NCI-H82 treated with DMSO at 0.1 percent for 48 hours (cell line): Measurements from ENCODE around the gene RBMS3.
"Not testable (repeated sequence)": the region's sequence is repeated elsewhere in the genome, so short reads cannot be mapped to it uniquely, and the experiment has no call there.

Experiments used
- DNase-seq: peaks from one replicate; lab custom pipeline; 2025; ENCODE audit not compliant: unreplicated experiment; lab: John Stamatoyannopoulos, UW

RBMS3 gene

DNA sequence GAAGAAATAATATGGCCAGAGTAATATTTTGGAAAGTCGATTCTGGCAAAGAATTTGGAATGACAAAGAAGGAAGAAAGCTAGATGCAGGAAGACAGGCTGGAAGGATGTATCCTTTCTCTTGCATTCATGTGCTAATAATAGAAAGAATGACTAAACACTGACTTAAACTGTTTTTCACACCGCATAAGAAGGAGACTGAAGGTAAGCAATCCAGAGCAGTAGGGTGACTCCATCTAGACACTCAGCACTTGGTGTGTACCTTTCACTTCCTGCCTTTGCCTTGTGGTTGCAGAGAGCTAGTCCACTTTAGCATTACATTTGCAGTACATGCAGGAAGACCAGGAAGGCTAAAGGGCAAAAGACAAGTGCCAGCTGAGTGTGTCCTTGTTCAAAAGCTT lies 234.6 kb downstream of the RBMS3 start:
- no peak for DNase-seq

GRCh38 chr3:29516164-29516563 lies 235.3 kb downstream of the RBMS3 start:
- no peak for DNase-seq

- no peak for DNase-seq
Measured at GRCh38 chr3:29520764-29521163, 239.9 kb downstream of the RBMS3 start.

DNA sequence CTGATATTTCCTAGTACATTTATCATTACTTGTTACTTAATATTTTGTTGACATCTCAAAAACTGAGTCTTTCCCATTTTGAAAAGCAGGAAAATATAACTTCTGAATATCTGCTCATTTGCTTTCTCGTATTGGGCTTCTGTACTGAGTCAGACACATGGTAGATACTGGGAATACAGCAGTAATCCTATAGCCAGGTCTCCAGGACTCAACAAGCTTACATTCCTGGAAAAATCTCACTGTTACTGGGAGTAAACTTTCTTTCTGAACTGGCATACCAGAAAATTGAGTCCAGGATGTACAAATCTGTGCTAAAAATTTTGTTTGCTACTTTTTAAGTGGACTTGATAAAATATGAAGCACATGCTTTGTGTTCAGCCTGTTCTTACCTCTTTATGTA lies 240.4 kb downstream of the RBMS3 start:
- no peak for DNase-seq

DNA sequence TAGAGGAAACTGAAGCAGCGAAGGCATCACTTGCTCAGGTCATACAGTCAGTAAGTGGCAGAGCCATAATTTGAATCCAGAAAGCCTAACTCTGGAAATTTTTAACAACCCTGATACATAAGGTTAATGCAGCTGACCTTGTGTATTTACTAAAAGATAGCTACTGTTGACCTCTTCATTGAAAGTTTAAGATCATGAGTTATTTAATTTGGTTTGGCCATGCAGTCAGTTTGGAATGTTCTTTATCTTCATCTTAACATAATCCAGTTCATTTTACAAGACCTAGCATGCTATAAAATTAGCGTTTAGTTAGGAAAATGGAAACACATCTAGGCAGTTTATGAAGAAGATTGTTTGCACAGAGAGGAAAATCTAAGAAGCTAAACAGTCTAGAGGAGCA lies 240.9 kb downstream of the RBMS3 start:
- no peak for DNase-seq

- DNase-seq: not testable (repeated sequence)
Measured at GRCh38 chr3:29524433-29524832, 243.6 kb downstream of the RBMS3 start.

GRCh38 chr3:29525254-29525881 lies 244.5 kb downstream of the RBMS3 start:
- no peak for DNase-seq

DNA sequence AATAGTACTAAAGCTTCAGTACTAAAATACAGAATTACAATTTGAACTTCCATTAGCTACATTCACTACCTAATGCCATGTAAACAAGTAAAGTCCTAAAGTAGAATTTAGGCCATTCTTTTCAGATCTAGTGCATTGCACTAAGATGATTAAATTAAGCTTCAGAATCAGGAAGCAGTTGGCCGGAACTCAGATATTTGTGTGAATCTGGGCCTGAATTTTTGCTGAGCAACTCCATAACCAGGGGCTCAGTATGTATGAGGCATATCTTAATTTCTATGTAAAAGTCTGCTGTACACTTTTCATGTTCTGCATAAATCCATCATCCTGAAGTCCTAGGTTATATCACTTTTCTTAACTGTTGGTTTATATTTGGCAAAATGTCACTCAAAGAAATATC lies 246.4 kb downstream of the RBMS3 start:
- no peak for DNase-seq

DNA sequence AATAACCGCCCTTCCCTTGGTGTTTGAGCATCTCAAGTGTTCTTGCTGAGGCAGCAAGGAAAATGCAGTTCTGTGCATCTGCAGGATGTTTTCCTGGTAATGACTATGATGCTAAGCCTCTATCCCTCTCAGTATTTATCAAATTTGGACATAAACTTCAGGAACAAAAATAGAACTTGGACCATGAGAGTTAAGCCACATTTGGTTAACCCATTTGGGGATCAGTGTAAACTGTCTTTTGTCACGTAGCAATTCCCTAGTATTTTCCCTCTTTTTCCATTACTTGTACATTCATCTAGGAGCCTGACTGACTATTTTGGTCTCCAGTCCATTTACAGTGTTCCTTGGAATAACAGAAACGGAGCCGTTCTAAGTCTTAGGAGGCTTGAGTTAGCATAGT lies 250.8 kb downstream of the RBMS3 start:
- no peak for DNase-seq

DNA sequence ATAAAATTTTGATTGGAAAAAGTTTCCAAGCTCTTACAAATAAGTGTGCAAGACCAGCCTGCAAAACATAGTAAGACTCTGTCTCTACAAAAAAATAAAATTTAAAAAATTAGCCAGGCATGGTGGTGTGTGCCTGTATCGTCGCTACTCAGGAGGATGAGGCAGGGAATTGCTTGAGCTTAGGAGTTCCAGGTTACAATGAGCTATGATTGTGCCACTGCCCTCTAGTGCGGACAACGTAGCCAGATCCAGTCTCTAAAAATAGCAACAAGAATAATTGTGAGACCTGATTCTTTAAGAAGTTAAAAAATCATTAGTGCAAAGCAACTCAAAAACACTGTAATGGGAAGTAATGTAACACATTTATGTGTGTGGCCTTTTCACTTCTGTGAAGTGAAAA lies 251.6 kb downstream of the RBMS3 start:
- no peak for DNase-seq

DNA sequence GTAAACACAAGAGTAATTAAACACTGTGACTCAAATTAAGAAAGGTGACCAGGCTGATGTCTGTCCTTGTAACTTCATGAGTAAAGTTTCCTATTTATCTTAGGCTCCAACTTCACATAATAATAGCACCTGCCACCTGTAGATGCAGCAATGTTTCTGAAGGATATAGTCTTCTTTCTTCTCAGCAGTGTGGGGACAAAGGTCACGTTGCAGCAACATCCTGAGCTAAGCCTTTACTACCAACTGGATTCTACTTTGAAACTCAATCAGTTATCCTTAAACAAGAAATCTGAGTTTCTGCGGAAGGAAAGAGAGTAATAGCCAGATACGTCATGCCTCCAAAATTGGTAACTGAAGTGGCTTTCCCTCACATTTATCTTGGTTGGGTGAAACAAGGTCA lies 253.1 kb downstream of the RBMS3 start:
- no peak for DNase-seq

DNA sequence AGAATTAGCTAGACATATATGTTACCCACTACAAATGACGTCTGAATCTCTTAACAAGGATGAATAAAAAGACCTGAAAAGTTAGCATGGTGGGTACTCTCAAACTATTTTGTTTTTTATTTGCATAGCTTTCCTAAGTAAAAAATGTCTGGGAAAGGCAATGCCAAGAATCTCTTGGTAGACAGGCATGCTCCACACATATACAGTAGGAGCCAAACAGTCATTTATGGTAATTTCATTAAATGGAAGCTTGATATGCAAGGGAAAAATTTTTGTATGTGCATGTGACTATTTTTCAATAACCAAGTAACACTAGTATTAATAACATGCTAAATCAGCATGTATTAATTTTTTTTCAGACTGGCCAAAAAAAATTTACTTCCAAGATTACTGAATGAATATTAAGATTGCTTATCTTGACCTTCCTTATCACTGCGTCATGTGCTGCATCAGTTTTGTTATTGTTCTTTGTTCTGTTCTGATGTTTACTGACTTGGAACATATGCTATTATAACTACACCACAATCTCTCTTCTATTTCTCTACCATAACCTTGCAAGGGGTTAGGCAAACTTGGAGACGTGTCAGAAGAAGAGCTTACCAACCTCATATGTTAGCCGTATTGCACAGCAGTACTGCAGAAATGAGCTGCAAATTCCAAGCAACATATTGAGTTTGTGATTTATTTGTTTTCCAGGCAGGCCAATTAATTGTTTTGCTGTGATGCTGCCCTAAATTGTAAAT lies 255.3 kb downstream of the RBMS3 start:
- DNase-seq: no peak

- DNase-seq: no peak
Measured at GRCh38 chr3:29537889-29538609, 257.2 kb downstream of the RBMS3 start.

GRCh38 chr3:29538610-29538958 lies 257.7 kb downstream of the RBMS3 start:
- DNase-seq: no peak

GRCh38 chr3:29540544-29540943 lies 259.7 kb downstream of the RBMS3 start:
- no peak for DNase-seq

DNA sequence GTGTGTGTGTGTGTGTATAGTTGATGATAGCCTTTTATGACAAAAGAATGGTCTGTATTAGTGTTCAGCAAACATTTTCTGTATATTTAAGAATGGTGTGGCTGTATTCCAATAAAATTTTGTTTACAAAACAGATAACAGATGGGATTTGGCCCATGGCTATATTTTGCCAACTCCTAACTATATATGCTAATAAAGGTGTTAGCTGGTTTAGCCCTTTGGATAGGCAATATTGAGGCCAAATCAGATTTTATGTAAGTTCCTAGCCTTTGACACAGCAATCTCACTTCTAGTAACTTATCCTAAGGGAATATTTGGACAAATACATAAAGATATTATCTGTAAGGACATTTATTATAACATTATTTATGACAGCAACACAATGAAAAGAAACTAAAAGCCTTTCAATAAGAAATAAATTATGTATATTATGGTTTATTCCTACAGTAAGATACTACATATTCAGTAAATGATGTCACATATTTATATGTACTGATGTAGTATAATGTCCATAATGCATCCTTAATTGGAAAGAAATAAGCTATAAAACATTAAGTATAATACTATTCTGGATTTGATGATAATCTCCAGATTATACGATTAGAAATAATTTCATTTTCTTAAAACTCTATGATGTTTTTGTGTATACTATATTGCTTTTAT lies 264.0 kb downstream of the RBMS3 start:
- no peak for DNase-seq

DNA sequence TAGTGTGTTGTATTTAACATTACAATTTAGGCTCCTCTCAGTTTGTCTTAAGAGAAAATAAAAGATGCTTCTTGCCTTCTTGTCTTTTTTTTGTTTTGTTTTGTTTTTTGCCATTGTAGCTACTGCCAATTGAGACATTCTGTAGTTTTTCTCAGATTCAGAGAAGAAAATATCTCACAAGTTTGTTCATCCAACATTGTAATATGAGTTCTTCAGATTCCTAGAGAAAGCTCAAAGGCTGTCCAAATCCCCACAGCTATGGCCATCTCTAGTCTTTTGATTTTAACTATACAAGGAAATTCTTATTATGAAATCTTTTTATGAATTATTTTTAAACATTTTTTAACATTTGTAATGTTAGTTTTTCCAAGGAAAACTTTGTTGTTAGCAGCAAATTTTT lies 264.7 kb downstream of the RBMS3 start:
- no peak for DNase-seq

GRCh38 chr3:29552051-29552450 lies 271.2 kb downstream of the RBMS3 start:
- no peak for DNase-seq

DNA sequence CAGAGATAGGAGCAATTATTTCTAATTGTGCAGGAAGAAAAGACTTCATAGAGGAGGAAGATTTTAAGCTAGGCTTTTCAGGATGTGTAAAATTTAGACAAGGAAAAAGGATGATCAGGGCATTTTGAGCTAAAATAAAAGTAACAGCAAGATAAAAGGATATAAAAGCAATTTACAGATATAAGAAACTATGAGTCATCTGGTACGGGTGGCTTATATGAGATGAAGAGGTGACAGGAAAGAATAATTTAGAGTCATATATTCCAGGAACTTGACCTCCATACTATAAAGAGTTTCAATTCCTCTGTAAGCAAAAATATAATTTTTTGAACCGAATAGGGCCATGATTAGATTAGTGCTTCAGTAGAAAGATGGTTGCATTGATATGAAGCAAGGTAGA lies 273.7 kb downstream of the RBMS3 start:
- no peak for DNase-seq

GRCh38 chr3:29555590-29555989 lies 274.7 kb downstream of the RBMS3 start:
- DNase-seq: no peak

- DNase-seq: no peak
Measured at GRCh38 chr3:29557186-29557585, 276.3 kb downstream of the RBMS3 start.

DNA sequence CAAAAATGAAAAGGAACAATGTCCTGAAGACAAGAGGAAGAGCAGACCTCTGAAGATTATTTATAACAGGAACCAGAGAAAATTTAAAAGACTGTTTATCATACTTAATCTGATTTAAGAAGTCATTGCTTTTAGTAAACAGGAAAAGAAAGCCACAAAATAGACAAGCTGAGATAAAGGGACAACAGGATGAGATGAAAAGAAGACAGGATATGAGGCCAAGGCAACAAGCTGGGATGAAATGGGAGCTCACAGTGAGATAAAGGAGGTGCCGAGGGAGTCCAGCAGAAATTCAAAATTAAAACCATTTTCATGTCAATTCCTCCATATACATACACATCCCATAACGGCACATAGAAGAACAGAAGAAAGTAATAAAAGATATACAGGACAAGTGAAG lies 277.0 kb downstream of the RBMS3 start:
- no peak for DNase-seq
